ENCODE data around the gene B9D1.

GRCh38 chr17:19365833-19366636 lies 3.5 kb upstream of the B9D1 start:
- TF ChIP-seq EZH2 (IDR thresholded peaks at IDR 0.05; ENCODE audit: borderline replicate concordance, low read depth, low read length, severe bottlenecking) (no peak), CTCF (IDR thresholded peaks at IDR 0.05; ENCODE audit: borderline replicate concordance, extremely low read depth, low read length, poor library complexity, severe bottlenecking) (no peak)
